ENCODE data around the gene FTSJ3.

The FTSJ3 gene

DNA sequence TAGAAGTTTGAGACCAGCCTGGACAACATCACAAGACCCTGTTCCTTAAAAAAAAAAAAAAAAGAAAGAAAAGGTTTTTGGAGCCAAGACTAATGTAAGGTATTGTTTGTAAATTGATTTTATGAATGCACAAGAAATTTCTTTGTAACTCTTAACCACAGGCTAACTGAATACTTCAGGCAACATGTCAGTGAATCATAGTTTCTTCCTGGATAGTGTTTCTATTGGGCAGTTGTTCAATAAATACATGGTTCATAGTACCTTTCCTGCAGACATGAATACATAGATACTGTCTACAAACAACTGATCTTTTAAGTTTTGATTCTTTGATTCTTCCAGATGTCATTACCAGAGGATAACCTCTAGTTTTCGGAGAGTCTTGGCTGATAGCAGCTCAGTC lies 41.9 kb downstream of the FTSJ3 start:
- DNase-seq (ENCODE audit: low spot score), result no peak

DNA sequence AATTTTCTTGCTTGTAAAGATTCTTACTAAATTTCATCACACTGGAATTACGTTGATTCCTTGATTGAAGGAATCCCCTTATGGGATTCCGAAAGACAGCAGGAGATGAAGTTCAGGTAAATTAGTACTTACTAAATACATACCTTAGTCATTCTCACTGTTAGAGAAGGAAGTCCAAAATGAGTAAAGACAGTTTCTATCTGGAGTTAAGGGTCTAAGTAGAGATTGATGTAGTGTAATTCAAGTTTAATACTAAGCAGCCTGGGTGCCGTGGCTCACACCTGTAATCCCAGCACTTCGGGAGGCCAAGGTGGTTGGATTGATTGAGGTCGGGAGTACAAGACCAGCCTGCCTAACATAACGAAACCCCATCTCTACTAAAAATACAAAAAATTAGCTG lies 43.9 kb downstream of the FTSJ3 start:
- no peak for DNase-seq (ENCODE audit: low spot score)

DNA sequence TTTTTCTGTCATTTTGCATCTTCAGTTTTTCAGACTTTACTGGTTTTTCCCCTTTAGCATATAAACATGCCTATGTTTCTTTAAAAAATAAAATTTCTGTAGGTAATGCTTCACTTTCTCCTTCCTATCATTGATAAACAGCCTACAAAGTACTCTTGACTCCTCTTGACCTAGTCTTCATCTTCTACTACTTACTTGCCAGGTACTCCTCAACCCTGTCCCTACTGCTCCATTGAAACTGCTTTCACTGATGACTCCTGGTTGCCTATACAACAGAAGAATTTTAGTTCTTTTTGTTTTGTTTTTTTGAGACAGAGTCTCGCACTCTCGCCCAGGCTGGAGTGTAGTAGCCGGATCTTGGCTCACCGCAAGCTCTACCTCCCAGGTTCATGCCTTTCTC lies 46.5 kb downstream of the FTSJ3 start:
- no peak for DNase-seq (ENCODE audit: low spot score)

DNA sequence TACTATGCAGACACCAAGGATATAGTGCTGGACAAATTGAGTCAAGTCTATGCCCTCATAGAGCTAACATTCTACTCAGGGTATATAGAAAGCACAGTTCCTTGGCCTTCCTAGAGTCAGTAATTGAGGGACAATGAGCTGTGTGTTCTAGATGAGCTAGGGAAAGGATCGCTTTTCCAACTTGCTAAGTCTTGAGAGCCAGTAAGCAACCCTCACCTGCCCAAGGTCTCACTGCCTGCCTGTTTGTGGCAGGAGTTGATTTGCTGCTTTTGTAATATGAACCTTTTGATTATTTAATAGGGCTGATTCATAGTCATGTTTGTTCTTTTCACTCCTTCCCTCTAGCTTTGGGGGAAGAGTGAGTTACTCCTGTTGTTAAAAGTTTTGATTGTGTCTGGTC lies 47.0 kb downstream of the FTSJ3 start:
- no peak for DNase-seq (ENCODE audit: low spot score)

DNA sequence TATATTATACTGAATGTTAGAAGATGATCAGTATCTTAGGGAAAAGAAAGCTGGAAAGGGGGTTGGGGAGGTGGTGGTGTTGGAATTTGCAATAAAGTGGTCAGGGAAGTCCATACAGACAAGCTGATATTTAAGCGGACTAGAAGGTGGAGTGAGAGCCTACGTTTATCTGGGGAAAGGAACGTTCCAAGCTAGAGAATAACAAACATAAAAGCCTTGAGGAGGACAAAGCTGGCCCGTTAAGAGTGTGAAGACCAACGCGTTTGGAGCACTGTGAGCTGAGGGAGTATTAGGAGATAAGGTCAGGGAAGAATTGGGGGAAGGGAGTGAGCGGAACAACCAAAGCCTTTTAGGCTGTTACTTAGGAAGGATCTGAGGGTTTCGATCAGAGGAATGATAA lies 52.0 kb downstream of the FTSJ3 start:
- no peak for DNase-seq (ENCODE audit: low spot score)

DNA sequence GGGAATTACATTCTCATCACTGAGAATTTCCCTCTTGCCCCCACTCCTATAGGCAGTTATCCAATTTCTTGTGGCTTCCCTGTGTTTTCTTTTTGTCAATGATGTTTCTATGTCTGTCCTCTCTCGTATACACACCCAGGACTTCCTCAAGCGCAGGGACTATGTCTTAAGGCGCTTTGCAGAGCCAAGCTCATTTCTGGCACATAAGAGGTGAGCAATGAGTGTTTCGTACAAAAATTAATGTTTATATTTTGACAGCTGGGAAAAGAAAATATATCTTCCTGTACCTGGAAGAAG lies 52.5 kb downstream of the FTSJ3 start:
- DNase-seq (ENCODE audit: low spot score), result no peak

DNA sequence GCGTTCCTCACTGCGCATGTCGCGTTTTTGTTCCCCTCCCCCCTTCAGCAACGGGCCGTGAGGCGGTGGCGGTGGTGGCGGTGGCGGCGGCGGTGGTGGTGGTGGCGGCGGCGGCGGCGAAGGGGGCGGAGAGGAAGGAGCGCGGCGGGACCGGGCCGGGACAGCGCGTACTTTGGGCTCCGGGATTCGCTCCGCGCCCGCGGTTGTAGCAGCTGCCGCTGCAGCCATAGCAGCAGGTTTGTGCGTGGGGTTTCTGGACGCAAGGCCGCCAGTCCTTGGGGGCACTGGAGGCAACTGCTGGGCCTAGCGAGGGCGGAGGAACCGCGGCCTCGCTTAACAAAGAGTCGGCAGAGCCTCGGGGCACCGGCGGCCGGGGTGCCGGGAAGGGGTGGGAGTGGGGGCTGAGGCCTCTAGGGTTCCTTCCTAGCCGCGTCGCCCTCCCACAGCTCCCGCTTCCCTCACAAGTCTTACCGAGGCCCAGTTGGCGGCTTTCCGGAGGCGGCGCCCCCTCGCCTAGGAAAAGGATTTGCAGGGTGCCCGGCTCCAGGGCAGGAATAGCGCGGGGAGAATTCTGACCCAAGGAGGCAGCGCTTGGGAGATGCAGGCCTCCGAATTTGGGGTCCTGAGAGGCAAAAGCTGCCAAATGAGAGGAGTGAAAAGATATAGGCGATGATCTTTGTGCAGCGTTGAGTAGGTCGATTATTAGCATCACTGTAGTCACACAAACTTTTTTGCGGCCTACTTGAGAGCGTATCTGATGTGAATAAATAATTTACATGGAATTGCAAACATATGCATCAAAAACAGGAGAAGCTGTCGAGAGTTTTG lies 53.1 kb downstream of the FTSJ3 start, which contains the start of gene DDX42:
TSS of gene DDX42 (plus strand) at position 30 of the 828 bp plus-strand sequence. CDS start 12,880 bp downstream, outside the sequence.
- no peak for DNase-seq (ENCODE audit: low spot score)

DNA sequence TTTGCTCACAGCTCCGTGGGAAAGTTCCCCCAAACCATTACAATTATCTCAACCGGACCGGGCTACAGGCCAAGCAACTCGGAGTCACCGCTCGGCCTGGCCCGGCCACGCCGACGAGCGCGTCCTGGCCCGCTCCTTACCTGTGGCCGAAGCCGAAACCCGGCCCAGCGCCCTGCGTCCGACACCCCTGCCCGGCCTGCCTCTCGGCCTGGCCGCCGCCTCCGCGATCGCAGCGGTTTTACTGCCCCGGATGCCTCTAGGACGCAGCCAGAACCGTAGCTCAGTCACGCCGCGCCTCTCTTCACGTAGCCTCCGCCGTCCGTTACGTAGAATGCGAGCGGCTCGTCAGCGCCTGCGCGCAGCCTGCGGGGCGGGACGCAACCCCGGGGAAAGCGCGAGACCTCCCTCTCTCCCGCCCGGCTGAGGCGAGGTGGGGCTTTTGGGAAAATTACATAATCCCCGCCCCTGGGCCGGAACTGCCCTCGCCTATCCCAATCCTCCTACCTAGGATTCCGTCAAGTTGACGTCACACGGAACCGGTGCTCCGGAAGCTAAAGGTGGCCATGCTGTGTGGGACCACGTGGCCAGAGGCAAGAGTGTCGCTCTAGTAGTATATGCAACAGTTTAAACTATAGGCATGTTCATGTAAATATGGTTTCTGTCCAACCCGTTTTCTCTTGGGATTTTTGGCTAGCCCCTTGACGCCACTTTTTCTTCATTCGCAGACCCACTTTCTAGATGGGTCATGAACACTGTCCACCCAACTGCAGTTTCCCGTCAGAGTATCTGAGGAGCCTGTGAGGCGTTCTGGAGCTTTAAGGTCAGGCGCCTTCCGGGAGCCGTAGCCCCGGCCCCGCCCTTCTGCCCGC lies 54.0 kb downstream of the FTSJ3 start, which contains the start of gene CCDC47:
TSS of gene CCDC47 (minus strand) at position 326 of the 869 bp plus-strand sequence. CDS start 7,422 bp downstream, outside the sequence.
- peak; percentile 97 for DNase-seq (ENCODE audit: low spot score)

DNA sequence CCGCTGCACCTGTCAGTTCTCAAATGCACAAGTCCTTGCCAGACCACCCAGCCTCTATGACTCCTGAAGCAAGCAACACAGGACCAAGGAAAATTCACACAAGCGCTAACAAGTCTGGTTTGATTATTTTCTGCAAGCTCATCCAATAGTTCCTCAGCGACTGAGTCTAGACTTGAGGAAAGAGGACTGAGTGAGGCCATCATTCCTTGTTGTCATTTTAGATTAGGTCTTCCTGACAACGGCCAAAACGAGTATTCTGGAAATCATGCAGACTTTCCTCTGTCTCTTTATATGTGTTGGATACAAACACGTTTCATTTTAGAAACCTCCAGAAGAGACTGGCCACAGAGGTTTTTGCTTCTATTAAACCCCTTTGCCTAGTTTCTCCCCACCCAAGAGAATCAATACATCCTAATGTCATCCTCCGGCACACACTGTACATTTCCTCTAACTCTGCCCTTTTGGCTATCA lies 54.6 kb downstream of the FTSJ3 start:
- peak; percentile 59 for DNase-seq (ENCODE audit: low spot score)

Measured in hematopoietic multipotent progenitor cell treated with erythropoietin and hydrocortisone succinate and interleukin-3 and kit ligand, for 15 days (in vitro differentiated cells).